COLO668 (cell line): Measurements from ENCODE around the gene NAT8L.

Experiments used
- DNase-seq: peaks from one replicate; lab custom pipeline; 2025; ENCODE audit not compliant: unreplicated experiment; lab: John Stamatoyannopoulos, UW

Gene NAT8L

DNA sequence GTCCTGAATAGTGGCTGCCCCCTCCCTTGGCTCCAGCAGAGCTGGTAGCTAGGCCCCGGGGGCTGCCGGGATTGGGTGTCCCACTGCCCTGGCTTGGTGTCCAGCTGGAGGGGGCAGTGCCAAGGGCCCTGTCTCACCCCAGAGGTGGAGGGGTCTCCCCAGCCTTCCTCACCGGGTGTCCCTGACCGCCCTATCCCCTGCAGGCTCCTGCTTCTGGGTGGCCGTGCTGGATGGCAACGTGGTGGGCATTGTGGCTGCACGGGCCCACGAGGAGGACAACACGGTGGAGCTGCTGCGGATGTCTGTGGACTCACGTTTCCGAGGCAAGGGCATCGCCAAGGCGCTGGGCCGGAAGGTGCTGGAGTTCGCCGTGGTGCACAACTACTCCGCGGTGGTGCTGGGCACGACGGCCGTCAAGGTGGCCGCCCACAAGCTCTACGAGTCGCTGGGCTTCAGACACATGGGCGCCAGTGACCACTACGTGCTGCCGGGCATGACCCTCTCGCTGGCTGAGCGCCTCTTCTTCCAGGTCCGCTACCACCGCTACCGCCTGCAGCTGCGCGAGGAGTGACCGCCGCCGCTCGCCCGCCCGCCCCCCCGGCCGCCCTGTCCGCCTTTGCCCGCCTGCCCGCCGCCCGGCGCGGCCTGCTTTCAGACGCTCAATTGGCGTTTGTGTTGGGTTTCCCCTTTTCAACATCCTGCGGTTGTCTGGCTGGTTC lies 4.6 kb downstream of the NAT8L start:
- no peak for DNase-seq

GRCh38 chr4:2064276-2064991 lies 5.3 kb downstream of the NAT8L start:
- peak; percentile 45 for DNase-seq

DNA sequence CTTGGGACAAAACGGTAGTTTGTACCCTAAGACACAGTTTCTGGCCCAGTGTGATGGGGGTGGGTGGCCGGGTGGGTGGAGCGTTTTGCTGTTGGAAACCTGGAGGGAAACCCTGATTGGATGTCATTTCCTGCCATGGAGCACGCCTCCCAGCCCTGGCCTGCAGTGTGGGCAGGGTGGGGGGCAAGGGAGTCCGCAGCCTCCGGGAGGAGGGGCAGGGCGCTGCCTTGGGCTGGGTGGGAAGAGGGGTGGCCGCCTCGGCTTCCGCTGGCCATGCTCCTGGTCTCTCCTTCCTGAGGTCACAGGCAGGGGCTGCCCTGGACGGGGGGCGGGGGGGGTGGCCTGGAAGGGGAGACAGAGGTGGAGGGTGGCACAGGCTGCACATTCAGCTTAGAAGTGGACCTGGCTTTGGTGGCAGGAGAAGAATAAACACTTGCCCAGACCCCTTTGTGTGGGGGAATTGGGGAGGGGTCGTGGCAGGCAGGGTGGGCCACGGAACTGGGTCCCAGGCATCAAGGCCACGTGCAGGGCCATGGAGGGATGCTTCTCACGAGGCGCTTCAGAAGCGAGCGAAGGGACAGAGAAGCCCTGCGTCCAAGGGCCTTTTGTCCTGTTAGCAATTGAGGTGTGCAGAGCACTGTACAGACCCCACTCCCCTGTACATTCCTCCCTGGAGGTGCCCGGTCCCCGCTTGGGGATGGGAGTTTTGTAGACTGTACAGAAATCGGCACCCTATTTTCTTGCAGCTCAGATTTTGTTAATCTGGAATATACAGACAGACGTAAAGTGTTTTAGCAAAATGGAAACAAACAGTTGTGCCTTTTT lies 6.2 kb downstream of the NAT8L start:
- DNase-seq: no peak

DNA sequence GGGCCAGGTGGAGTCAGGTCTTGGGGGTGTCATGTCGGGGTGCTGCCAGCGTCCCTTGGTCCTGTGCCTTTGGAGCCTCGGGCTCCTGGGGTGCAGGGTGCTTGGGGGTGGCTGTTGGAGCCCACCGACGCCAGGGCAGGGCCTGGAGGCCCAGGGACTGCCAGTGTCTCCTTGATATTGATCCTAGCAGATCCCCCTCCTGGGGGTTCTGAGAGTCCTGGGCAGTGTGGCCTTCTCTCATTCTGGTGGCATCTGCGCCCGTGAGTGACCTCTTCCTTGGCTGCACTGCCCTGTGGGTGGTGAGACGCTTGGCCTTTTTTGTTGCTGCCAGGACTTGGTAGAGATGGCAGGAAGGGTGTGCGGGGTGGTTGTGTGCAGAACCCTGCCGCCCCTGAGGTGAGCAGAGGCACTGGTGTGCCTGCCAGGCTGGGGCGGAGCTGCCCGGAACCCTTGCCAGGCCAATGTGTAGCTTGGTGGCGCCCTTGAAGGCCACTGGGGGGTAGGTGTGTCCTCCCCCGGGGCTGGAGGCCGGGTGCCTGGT lies 7.0 kb downstream of the NAT8L start:
- no peak for DNase-seq

DNA sequence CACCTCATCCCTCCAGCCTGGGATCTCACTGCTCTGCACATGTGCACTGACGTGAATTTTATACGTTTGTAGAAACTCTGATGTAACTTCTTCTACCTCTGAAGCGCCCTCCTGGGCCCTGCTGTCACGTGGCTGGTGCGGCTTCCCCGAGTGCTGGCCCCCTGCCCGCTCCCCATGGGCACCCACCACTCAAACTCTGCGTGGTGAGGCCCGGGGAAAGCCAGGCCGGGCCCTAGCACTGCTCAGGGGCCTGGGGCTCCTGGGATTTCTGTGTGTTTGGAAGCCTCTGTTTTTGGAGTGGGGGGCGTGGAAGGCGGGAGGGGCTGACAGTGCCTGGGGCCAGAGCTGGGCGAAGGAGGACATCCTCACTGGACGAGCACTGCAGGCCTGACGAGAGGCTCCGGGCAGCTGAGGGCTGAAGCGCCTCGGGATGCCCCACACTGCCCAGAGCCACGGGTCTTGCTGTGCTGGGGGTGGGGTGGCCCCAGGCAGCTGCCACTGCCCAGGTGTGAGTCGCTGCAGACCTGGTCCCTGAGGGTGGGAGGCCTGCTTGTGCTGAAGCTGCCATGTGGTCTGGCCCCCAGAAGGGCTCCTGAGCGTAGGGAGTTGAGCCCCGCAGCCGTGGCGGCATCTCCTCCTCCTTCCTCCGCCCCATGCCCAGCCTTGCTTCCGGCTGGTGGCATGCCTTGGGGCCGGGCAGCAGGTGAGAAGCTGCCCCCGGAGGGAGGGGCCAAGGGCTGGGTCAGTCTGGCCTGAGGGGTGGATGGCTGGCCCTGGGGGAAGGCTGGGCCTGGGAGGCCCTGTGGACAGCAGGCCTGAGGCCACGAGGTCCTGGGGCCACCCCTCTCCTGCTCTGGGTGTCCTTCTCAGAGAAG lies 7.7 kb downstream of the NAT8L start:
- DNase-seq: no peak

- no peak for DNase-seq
These were observed 8.5 kb downstream of the NAT8L start for GRCh38 chr4:2067446-2068197.

GRCh38 chr4:2068198-2068470 lies 9.0 kb downstream of the NAT8L start:
- no peak for DNase-seq

DNA sequence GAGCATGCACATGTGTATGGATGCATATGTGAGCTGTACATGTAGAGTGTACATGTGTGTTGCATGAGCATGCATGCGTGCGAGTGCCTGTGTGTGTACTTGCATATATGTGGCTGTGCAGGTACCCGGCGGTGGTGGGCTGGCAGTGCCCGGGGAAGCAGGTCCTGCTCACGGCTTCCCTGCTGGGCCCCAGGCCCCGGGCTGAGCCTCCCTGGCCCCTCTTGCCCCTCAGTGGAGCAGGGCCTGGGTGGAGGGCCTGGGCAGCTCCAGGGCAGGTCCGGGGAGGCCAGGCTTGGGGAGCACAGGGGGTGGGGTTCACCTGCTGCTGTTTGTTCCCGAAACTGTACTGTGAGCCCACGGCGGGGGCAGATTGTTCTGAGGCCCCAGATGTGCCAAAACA lies 9.4 kb downstream of the NAT8L start:
- DNase-seq: no peak

- no peak for DNase-seq
These were observed 10.2 kb downstream of the NAT8L start for GRCh38 chr4:2069161-2069971.

DNA sequence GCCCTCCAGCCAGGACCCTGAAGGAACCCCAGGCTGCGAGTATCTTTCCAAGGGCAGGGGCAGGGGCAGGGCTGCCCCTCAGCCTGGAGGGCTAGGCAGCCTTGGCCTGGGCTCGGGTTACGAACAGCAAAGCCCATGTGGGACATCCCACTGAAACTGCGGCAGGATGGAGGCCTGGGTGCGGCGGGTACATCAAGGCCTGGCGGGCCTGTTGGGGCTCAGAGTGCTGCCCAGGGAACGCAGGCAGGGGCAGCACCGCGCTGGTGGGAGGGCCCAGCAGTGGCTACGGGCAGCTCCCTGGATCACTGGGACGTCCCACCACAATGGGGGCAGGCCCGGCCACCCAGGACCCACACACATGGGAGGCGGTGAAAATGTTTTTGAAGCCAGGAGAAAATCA lies 10.9 kb downstream of the NAT8L start:
- DNase-seq: no peak

- DNase-seq: no peak
These were observed 11.5 kb downstream of the NAT8L start for GRCh38 chr4:2070421-2071251.

DNA sequence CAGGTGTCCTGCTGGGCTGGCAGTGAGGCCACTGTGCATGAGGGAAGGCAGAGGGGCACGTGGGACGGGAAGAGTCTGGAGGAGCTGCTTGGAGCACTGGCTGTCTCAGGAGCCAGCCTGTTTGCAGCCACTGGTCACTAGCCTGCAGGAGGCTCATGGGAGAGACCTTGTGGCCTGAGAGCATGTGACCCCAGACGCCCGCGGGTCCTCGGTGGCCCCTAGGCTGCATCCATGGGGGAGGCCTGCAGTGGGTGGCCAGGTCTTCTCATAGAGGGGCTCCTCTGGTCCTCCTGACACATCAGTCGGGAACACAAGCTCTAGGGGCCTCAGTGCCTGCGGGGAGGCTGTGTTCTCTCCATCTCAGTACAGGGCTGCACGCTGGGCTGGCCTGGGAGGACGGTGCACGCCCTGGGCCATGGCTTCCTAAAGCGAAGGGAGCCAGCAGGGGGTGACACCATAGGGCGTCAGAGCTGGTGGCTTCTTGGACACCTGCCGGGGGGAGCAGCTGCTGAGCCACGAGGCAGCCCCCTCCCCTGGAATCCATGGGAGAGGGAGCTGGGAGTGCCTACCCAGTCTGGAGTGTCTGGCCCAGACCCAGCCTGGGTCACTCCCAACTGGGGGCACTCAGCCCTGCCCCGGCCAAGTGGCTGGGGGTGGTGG lies 12.3 kb downstream of the NAT8L start:
- peak; percentile 25 for DNase-seq

DNA sequence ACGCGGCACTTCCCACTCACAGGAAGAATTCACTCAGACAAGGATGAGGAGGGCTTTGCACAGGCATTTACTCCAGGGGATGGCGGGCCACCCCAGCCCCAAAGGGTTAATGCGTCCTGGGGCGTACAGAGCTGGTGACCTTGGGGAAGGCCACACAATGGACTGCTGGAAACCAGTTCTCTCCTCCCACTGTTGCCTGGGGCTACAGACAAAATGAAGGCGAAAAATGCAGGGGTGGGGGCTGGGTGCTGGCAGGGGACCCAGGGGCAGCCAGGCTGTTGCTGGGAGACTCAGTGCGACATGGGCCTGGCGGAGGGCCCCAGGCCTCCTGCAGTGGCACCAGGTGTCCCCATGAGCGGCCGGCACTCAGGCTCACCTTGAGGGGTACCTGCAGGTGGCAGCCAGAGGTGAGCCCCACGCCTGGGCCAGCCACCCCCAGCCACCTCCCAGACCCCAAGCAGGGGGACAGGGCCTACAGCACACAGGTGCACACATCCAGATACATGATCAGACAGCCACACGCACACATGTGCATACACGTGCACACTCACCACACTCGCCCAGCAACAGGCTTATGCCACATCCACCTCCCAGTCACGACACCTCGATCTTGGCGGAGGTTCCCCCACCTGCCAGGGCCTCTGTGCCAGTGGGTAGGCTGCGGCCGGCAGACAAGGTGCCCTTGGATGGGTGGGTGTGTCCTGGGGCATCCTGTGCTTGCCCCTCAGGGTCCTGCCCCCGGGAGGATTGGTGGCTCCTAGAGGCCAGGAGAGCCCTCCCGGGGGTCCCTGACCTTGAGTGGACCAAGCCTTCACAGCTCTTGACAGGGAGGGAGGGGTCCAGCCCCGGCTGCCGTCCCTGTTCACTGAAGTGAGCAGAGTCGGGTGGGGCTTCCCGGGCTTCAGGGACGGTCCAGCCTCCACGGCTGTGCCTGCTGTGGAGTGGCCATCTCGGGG lies 13.1 kb downstream of the NAT8L start:
- DNase-seq: peak; percentile 51

DNA sequence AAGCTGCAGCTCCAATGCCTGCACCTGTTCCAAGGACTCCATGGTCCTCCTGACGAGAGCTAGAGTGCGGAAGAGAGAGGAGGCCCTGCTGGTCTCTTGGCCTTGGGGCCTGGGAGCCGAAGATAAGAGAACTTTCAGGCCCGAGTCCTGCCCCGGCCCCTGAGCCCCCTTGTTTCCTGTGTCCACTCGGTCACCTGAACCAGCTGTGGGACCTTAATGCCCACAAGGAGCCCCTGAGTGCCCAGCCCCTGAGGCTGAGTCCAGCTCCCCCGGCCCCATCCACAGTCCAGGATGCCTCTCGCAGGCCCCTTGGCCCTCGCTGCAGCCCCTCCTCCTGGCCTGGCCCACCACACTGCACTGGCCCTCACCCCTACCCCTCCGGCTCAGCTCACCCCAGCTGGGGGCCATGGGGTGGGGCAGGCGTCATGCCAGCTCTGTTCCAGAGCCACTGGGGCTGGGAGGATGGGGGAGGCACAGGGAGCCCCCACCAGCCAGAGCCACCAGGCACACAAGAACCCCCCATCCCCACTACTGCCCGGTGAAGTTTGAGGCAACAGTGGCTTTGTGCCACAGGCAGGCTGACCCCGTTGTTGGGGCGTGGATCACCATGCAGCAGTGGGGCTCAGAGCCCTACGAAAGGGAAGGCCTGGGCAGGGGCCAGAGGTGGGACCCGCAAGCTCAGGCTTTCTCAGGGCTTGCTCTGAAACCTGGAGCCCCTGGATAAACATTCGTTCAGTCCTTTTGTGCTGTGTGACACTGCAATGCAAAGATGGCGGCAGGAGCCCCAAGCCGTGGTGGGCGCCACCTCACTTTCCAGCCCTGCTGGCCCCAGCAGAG lies 14.1 kb downstream of the NAT8L start:
- DNase-seq: no peak

DNA sequence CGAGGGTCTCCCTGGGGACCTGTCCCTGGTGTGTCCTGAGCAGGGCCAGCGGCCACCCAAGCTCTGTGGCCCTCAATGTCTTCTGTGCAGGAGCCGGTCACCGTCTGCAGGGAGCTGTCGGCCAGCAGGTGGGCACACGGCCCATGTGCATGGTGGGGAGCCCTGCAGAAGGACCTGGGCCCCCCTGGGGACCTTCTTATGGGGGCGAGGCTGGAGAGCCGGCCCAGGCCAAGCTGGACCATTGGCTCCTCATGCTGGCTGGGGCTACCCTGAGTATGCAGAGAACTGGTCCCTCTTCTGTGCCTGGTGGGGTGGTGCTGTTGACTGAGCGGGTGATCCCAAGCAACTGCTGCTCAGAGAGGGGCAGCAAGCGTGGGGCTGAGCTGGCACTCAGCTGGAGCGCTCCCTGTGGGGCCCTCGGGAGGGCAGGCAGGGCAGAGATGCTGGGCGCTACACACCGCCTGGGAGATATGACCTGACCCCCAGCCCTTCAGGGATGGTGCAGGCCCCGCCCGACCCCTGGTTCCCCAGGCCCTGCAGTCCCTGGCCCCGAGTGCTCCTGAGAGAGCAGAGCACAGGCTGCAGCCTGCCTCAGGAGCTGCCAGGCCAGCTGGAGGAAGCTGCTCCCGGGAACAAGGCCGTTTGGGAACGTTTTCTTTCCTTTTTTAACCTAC lies 14.8 kb downstream of the NAT8L start:
- DNase-seq: no peak
